Caco-2 (cell line): ENCODE measurements around the gene LPCAT3. TPM values are rescaled to one million over a fixed set of nuclear protein-coding genes. Genes with fewer than 3 reads are reported as not detected.

Experiments
- BruUV-seq: library from RNA; stranded (reverse); fragments of 400-500 nt; replicated peaks from 2 replicates; lab custom pipeline; 2021; lab: Mats Ljungman, UMichigan
- CTCF ChIA-PET: fragments of 300-600 bp; sonication (Branson Sonifier 250); formaldehyde crosslinking; loops from one replicate; lab custom pipeline; 2022; ENCODE audit warnings: antibody characterized with exemption; lab: Charles Lee
- POLR2A ChIA-PET: fragments of 300-600 bp; sonication (Branson Sonifier 250); formaldehyde crosslinking; loops from one replicate; lab custom pipeline; 2022; ENCODE audit warnings: antibody characterized with exemption; lab: Charles Lee
- DNase-seq, 2 experiments: peaks; one replicate each; pipeline versions ENCODE4 v3.0.0 to v3.0.0-alpha.2; 2020 to 2022
- H3K27me3 ChIP-seq: replicated peaks from 2 replicates; pipeline ENCODE4 v1.6.0; 2011; ENCODE audit warnings: low read length; ENCODE audit not compliant: control insufficient read depth, insufficient read depth
- H3K36me3 ChIP-seq: 2 replicates; pipeline ENCODE4 v1.5.1; 2011; ENCODE audit warnings: low read length; ENCODE audit not compliant: control insufficient read depth, insufficient read depth
- H3K4me1 ChIP-seq: fragments of 250-450 bp; sonication (Bioruptor Pico); 2 replicates; pipeline ENCODE4 v1.5.1; 2020; ENCODE audit warnings: mild to moderate bottlenecking
- H3K4me3 ChIP-seq: 2 replicates; pipeline ENCODE4 v1.5.1; 2011; ENCODE audit warnings: low read depth, mild to moderate bottlenecking, control low read depth, low read length
- H3K9me3 ChIP-seq: fragments of 250-450 bp; sonication (Bioruptor Pico); 2 replicates; pipeline ENCODE4 v1.5.1; 2020; ENCODE audit warnings: mild to moderate bottlenecking, moderate library complexity
- H3K27ac Mint-ChIP-seq: one replicate; pipeline ENCODE4 v1.8.0; 2022; ENCODE audit warnings: mixed read lengths; ENCODE audit not compliant: unreplicated experiment
- H3K27me3 Mint-ChIP-seq: one replicate; pipeline ENCODE4 v1.8.0; 2022; ENCODE audit warnings: mixed read lengths; ENCODE audit not compliant: insufficient read depth, unreplicated experiment
- H3K36me3 Mint-ChIP-seq: one replicate; pipeline ENCODE4 v1.8.0; 2022; ENCODE audit warnings: mild to moderate bottlenecking, mixed read lengths; ENCODE audit not compliant: insufficient read depth, unreplicated experiment
- H3K4me1 Mint-ChIP-seq: one replicate; pipeline ENCODE4 v1.8.0; 2022; ENCODE audit warnings: low read depth, mixed read lengths; ENCODE audit not compliant: unreplicated experiment
- H3K4me3 Mint-ChIP-seq: one replicate; pipeline ENCODE4 v1.8.0; 2022; ENCODE audit warnings: mild to moderate bottlenecking, moderate library complexity, mixed read lengths; ENCODE audit not compliant: unreplicated experiment
- H3K9me3 Mint-ChIP-seq: one replicate; pipeline ENCODE4 v1.8.0; 2022; ENCODE audit warnings: mixed read lengths; ENCODE audit not compliant: unreplicated experiment
- CTCF ChIP-seq, 2 experiments: fragments of 200-600 bp in 1 of 2; IDR thresholded peaks; 1 replicate in 1 of 2; 2 replicates in 1 of 2; pipeline versions ENCODE4 v1.5.1 to v1.8.0; 2011 to 2022; ENCODE audit warnings: antibody characterized with exemption in 1 of 2, control low read depth in 1 of 2, inconsistent platforms in 1 of 2, low read depth in 1 of 2, low read length in 1 of 2, mild to moderate bottlenecking in 1 of 2, moderate library complexity in 1 of 2; ENCODE audit not compliant: insufficient read depth in 1 of 2, severe bottlenecking in 1 of 2, unreplicated experiment in 1 of 2
- intact Hi-C: fragments of 100-400 bp; cut with micrococcal nuclease; formaldehyde crosslinking; loops from one replicate; pipeline ENCODE4 v1.10.0; 2022; ENCODE audit not compliant: unreplicated experiment
- total RNA-seq: library from RNA; stranded (reverse); gene quantifications from 2 replicates; pipeline ENCODE4 v1.2.3, GENCODE V29; 2022

The LPCAT3 gene
- total RNA-seq, 1 experiment from 2014 or later: 142 TPM

- Mint-ChIP-seq H3K27ac (peak overlapping the region; percentile 92), H3K36me3 (peaks cover 93% of the 10 kb centered on the region), H3K27me3 (no peaks in the 10 kb centered on the region), H3K4me3 (peak overlapping the region; percentile 73), H3K9me3 (no peaks in the 10 kb centered on the region), H3K4me1 (peaks cover 25% of the 10 kb centered on the region)
- H3K27me3 ChIP-seq: no peaks in the 10 kb centered on the region
- DNase-seq: peak; percentile 97
- no peaks in the 10 kb centered on the region for H3K9me3 ChIP-seq
- intact Hi-C loops: loop anchor here (1.0 kb wide), 3 partner anchors 13 to 68 kb away; partner anchors contain the start of gene SPSB2
- H3K36me3 ChIP-seq: peaks cover 12% of the 10 kb centered on the region
- peak; percentile 98 to 99 for TF ChIP-seq CTCF (IDR thresholded peaks at IDR 0.05; ENCODE audit: insufficient read depth in 1 of 2, low read depth in 1 of 2, low read length in 1 of 2, severe bottlenecking in 1 of 2, unreplicated experiment in 1 of 2)
- BruUV-seq: TSS peak; percentile 88
- peaks cover 11% of the 10 kb centered on the region for H3K4me1 ChIP-seq
- ChIA-PET POLR2A (interaction anchor here (0.5 to 1.3 kb wide), 20 partner anchors 8 to 760 kb away, joined by 3 to 20 read pairs (median 5); partner anchors contain the start of genes ATN1, CDCA3, SPSB2 and USP5), CTCF (interaction anchor here (0.6 to 3.0 kb wide), 20 partner anchors 9 to 736 kb away, joined by 3 to 56 read pairs (median 4); partner anchors contain the start of genes ATN1, CDCA3, GAPDH and SPSB2)
- peak overlapping the region; percentile 55 for H3K4me3 ChIP-seq
Observed at GRCh38 chr12:6937481-6938352, 80.6 kb downstream of the LPCAT3 start.

GRCh38 chr12:6936636-6937480 is 81.4 kb downstream of the LPCAT3 start:
- peak overlapping the region; percentile 92 for H3K27ac Mint-ChIP-seq
- no TSS peak for BruUV-seq
- intact Hi-C loops: loop anchor here (1.0 kb wide), 1 partner anchor 64 kb away; the partner anchor contains the start of gene SPSB2
- no peaks in the 10 kb centered on the region for H3K9me3 Mint-ChIP-seq
- H3K4me1 Mint-ChIP-seq: peaks cover 25% of the 10 kb centered on the region
- no peak for DNase-seq
- POLR2A ChIA-PET: interaction anchor here (1.1 to 1.3 kb wide), 10 partner anchors 8 to 466 kb away, joined by 3 to 20 read pairs (median 9); partner anchors contain the start of genes ATN1, CDCA3, SPSB2 and USP5
- CTCF ChIA-PET: interaction anchor here (0.9 to 3.0 kb wide), 11 partner anchors 10 to 170 kb away, joined by 3 to 56 read pairs (median 10); partner anchors contain the start of genes ATN1, CDCA3, SPSB2 and USP5
- Histone ChIP-seq H3K4me3 (peak overlapping the region; percentile 55), H3K36me3 (peaks cover 14% of the 10 kb centered on the region), H3K9me3 (no peaks in the 10 kb centered on the region), H3K4me1 (peaks cover 10% of the 10 kb centered on the region), H3K27me3 (no peaks in the 10 kb centered on the region)
- H3K4me3 Mint-ChIP-seq: peak overlapping the region; percentile 73
- TF ChIP-seq CTCF (IDR thresholded peaks at IDR 0.05; ENCODE audit: insufficient read depth in 1 of 2, low read depth in 1 of 2, low read length in 1 of 2, severe bottlenecking in 1 of 2, unreplicated experiment in 1 of 2): no peak
- H3K36me3 Mint-ChIP-seq: peaks cover 88% of the 10 kb centered on the region
- no peaks in the 10 kb centered on the region for H3K27me3 Mint-ChIP-seq
